Measurements from ENCODE around the gene ZNF354B. TPM values are rescaled to one million over a fixed set of nuclear protein-coding genes. Genes with fewer than 3 reads are reported as not detected.

Gene ZNF354B
- total and polyA plus RNA-seq, 2 of the 13 experiments (the other 11 are each of a cell fraction or from before 2014, with no cell fraction given): 7.8 to 10.3 TPM

- TF ChIP-seq SRY (CRISPR knock-in tag; IDR thresholded peaks at IDR 0.05) (no peak; the same call in 1 of the 2 replicates), ZNF547 (CRISPR knock-in tag; IDR thresholded peaks at IDR 0.05) (peak; percentile 43; the same call in 1 of the 2 replicates), ZSCAN20 (CRISPR knock-in tag; IDR thresholded peaks at IDR 0.05; ENCODE audit: borderline replicate concordance) (peak; percentile 18; the same call in 1 of the 2 replicates), GATA4 (IDR thresholded peaks at IDR 0.05; ENCODE audit: borderline replicate concordance, low read depth) (peak; percentile 20; the same call in 1 of the 2 replicates), NFE2L1 (CRISPR knock-in tag; IDR thresholded peaks at IDR 0.05; ENCODE audit: borderline replicate concordance) (no peak), ZNF619 (CRISPR knock-in tag; IDR thresholded peaks at IDR 0.05) (peak; percentile 40; the same call in 1 of the 2 replicates), ARID5B (CRISPR knock-in tag; IDR thresholded peaks at IDR 0.05) (peak; percentile 53), RFXANK (CRISPR knock-in tag; IDR thresholded peaks at IDR 0.05) (no peak), THAP7 (CRISPR knock-in tag; IDR thresholded peaks at IDR 0.05) (no peak), TRIM24 (CRISPR knock-in tag; IDR thresholded peaks at IDR 0.05) (no peak), MAFF (IDR thresholded peaks at IDR 0.05; ENCODE audit: low read depth, low read length) (no peak), ZNF33B (CRISPR knock-in tag; IDR thresholded peaks at IDR 0.05) (no peak), E2F2 (CRISPR knock-in tag; IDR thresholded peaks at IDR 0.05; ENCODE audit: borderline replicate concordance) (0 out of 2 replicates have a peak, but pooled peaks have one; percentile 18), ZNF430 (CRISPR knock-in tag; IDR thresholded peaks at IDR 0.05) (peak; percentile 95), ARNTL (CRISPR knock-in tag; IDR thresholded peaks at IDR 0.05) (peak; percentile 87), PAXIP1 (CRISPR knock-in tag; conservative IDR thresholded peaks at IDR 0.05) (peak; percentile 56), THRA (CRISPR knock-in tag; IDR thresholded peaks at IDR 0.05; ENCODE audit: borderline replicate concordance) (no peak; the same call in 1 of the 2 replicates)
Observed at GRCh38 chr5:178859625-178860521, at the start of gene ZNF354B (continued).

Data from HepG2 (cell line).